ENCODE data around the gene PPL.
"Not testable (repeated sequence)": the region's sequence is repeated elsewhere in the genome, so short reads cannot be mapped to it uniquely, and the experiment has no call there.

The PPL gene

DNA sequence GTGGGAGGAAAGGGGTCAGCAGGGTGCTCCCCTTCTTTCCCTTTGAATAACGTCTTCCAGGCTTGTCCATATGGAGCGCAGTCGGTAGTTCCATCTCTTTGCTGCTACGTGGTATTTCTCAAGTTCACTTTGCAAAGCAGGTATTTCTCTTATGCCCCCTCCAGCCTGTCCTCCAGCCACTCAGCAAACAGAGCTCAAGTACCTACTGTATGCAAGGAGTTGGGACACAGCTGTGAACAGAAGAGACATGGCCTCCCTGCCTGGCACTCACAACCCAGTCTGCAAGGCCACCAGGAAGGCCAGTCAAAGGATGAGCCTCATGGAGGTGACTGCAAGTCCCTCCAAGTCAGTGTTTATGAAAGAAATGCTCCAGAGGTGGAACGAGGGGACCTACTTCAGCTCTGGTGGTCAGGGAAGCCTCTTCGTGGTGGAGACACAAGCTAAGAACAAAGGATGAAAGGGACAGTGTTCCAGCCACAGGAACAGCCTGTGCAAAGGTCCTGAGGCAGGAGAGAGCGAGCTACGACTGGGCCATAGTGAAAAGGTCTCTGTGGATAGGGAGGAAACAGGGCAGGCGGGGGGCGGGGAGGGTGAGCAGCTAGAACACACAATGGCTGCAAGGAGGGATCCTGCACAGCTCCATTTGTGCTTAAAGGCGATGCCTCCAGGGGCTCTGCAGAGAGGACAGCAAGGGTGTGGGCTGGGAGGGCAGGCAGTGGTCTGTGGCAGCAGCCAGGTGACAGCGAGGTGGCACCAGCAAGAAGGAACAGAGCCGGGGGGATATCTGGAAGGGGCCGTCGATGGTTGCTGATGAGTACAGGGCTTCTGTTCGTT is 32.6 kb downstream of the PPL start:
- no peak for DNase-seq

DNA sequence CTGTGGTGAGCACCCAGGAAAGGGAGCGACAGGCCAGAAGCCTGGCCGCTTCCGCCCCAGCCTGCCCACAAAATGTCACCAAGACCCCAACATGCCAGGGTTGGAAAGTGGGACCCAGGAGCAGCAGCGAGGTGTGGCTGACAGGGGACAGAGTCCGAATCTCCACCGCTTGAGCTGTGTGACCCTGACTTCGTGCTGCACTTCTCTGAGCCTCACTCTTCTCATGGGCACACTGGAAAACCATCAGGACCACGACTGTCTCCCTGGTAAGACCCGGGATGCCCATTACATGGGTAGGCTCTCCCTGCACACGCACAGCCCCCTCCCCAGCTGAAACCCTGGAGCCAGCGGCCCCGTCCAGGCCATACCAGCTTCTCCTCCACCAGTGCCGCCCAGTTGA is 34.9 kb downstream of the PPL start:
- DNase-seq = no peak

DNA sequence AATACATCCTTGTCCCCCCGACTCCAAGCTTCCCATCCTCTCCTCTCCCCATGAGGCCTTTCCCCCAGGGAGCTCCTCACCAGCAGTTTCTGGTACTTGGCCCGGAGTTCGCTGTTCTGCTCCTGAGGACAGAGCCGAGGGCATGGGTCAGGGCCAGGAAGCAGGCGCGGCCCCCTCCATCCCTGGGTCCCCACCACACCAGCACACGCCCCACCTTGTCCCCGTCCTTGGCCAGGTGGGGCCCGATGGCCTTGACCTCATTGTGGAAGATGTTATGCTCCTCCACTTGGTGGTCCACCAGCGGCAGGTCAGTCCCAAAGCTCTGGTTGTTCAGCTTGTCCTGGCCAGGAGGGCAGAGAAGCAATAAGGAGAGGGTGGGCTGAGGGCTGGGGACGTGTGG is 36.2 kb downstream of the PPL start:
- no peak for DNase-seq

DNA sequence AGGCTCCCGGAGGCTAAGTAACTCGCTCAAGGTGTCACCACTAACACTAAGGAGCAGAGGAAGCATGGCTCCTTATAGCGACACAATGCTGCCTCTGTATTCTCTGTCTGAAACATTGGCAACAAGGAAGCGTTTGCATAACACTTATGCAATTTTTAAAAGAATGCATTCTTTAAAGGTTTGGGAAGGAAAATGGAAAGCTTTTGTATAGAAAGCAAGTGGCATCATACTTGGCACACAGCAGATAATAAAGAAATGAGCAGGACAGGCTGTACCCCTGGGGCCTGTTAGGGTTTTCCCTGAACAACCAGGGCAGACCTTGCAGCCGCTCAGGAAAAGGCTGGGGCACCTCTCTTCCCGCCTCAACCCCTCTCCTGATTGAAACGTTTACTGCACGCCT is 36.9 kb downstream of the PPL start:
- no peak for DNase-seq

DNA sequence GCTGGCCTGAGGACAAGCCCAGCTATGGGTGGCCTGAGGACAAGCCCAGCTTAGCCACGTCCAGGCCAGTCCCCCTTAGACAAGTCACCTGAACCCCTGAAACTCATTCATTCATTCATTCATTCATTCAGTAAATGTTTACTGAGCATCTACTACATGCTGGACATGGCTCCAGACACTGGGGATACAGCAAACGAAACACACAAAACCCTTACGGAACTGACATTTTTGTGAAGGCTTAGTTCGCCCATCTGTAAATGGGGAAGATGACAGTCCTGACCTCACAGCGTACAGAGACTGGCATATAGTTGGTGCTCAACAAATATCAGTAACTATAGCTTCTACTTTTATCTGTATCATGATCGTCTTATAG is 37.5 kb downstream of the PPL start:
- DNase-seq = no peak

DNA sequence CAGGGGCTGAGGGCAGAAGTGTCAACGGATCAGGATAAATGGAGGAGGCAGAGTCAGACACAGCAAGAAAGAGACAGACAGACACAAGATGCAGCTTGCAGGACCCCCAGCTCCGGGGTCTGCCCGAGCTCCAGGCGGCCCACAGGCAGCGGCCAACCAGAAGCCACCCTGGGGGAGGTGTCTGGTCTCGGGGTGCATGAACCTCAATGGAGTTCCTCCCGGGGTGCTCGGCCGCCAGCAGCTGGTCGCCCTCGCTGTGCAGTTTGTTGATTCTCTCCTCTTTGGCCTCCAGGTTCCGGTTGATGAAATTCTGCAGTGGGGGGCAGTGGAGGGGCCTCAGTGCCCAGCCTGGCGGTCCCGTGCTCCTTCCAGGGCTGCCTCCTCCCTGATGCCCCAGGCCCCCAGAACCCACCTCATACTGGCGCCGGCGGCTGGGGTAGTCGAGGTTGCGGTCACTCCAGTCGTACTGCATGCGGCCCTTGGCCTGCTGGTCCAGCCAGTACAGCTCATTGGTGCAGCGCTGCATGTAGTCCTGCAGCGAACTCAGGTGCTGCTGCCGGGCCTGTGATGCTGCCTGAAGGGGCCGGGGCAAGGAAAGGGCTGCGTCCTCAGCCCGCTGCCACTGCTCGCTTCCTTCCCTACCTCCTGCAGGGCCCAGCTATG is 38.0 kb downstream of the PPL start:
- DNase-seq = no peak

DNA sequence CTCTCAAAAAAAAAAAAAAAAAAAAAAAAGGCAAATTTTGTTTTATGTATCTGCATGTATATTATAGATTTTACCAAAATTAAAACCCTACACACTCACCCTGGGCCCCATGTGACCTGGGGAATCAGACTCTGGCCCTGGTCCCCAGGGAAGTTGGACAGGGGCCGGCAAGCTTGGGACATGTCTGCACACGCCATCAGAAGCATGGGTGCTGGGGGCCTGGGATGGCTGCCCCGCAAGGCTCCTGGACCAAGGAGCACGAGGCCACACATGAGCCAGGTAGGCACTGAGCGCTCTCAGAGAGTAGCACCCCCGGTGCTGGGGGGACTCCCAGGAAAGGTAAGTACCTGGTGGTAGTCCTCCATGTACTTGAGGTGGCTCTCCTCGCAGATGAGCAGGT is 39.6 kb downstream of the PPL start:
- no peak for DNase-seq

DNA sequence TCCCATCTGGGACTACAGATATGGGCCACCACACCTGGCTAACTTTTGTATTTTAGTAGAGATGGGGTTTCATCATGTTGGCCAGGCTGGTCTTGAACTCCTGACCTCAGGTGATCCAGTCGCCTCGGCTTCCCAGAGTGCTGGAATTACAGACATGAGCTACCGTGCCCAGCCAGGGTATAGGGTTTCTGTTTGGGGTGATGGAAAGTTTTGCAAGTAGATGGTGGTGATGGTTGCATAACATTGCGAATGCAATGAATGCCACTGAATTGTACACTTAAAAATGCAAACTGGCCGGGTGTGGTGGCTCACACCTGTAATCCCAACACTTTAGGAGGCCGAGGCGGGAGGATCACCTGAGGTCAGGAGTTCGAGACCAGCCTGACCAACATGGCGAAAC is 40.2 kb downstream of the PPL start:
- DNase-seq = not testable (repeated sequence)

DNA sequence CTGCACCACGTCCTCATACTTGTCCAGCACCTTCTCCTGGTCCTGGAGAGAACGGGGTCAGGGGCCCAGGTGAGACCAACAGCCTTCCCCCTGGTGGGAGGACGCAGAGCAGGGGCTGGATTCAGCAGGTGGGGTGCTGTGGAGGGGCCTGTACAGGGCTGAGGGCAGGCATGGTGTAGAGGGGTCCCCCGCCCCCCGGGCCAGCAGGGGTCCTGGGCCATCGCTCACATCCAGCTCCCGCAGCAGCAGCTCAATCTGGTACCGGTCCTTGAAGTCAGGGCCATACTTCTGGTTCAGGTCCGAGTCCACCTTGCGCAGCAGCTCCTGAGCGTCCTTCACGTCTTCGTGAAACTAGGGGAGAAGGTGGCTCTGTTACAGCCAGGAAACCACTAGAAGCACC is 41.6 kb downstream of the PPL start:
- DNase-seq = no peak

DNA sequence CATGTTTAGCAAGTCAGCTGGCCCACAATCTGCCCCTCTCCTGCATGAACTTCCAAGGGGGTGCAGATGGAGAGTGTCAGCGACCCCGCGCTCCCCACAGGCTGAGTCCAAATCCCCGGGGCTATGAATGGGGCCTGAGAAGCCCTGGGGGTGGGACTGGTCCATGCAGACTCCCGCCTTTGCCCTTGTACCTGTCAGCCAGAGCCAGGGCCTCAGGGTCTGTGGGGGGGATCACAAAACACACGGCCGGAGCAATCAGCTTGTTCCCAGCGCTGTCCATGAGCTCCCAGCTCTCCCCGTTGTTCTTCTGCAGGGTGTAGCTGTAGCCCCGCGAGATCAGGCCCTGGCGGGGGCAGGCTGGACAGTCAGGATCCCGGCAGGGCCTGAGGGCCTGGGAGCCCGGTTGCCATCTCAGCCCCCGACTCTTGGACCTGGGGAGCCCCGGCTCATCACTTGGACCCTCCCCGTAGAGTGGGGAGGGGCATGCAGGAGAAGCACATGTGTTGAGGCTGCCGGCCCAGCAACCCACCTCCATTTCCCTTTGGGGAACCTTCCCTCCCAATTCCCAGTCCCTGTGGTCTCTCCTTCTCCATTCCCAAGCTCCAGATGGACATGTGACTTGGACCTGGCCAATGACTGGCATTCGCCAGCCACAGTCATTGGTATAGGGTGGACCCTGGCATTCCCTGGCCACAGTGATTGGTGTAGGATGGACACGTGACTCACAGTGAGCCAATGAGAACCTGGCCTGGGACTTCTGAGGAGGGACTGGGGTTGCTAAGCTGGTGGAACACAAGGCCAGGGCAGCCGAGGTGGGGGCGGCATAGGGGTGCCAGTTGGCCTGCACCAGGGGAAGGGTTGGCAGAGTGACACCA is 42.4 kb downstream of the PPL start:
- no peak for DNase-seq

DNA sequence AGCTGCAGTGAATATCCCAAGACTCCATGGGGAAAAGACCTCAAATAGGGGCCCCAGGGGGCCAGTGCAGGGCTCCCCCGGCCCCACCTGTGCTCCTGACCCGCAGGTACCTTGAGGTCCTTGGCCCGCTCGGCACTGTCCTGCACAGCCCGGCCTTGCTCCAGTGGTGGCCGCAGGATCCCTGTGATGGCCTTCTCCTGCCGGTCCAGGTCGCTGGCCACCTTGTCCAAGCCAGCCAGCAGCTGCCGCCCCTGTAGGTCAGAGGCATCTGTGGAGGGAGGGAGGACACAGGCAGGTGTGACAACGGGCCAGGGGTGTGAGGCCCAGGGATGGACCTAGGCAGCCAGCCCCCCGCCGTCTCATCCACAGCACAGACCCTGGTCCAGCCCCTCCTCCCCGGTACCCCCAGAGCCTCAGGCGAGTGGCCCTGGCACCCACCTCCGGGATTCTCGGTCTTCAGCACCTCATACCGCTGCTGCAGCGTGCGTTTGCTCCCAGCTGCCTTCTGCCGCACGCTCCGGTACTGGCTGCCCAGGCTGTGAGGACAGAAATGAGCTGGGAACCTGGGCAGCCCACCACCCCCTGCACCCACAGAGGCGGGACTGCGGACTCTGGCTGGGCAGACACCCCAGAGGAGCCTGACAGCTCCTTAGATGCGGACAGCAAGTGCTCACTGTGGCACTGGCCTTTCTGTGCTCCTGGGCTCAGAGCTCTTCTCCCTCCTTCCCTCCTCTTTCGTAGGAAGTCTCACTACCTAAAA is 43.7 kb downstream of the PPL start:
- no peak for DNase-seq

DNA sequence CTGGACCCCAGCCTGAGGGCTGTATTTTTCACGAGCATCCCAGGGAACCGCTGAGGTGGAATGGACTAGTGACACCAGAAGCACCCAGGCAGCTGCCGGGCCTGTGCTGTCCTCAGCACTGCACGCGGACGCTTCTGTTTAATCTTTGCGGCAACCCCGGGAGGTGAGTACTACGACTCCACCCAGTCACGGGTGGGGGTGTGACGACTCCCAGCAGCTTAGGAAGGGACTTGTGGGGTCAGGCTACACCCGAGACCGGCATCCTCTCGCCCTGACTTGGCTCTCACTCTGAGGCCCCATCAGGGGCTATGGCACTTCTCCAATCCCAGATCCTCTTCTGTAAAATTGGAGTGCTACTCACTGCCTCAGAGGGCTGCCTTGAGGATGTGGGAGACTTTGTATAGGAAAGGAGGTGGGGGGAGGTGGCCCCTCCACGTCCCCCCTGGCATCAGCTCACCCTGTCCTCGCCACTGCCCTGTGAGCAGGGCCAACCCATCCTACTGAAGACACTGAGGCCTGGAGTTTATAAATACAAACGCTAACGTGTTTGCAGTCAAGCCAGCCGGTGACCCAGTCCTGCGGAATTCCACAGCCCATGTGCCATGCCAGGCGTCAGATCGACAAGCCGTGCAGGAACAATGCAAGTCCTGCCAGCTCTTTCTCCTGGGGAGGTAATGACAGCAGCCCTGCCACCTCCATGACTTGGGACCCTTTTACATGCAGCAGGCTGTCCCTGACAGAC is 44.4 kb downstream of the PPL start:
- DNase-seq = no peak

DNA sequence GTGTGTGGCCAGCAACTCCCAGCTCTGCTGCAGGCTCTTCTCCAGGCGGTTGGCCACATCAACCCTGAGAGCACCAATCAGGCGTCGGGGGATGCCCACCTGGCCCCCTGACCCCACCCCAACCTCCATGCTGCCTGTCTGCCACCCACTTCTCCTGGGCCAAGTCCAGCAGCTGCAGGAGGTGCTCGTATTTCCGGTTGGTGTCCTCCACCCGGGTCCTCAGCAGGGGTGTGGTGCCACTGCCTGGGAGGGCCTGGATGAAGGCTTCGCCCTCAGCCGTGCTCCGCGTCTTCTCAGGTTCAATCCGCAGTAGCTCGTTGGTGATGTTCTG is 45.1 kb downstream of the PPL start:
- no peak for DNase-seq

DNA sequence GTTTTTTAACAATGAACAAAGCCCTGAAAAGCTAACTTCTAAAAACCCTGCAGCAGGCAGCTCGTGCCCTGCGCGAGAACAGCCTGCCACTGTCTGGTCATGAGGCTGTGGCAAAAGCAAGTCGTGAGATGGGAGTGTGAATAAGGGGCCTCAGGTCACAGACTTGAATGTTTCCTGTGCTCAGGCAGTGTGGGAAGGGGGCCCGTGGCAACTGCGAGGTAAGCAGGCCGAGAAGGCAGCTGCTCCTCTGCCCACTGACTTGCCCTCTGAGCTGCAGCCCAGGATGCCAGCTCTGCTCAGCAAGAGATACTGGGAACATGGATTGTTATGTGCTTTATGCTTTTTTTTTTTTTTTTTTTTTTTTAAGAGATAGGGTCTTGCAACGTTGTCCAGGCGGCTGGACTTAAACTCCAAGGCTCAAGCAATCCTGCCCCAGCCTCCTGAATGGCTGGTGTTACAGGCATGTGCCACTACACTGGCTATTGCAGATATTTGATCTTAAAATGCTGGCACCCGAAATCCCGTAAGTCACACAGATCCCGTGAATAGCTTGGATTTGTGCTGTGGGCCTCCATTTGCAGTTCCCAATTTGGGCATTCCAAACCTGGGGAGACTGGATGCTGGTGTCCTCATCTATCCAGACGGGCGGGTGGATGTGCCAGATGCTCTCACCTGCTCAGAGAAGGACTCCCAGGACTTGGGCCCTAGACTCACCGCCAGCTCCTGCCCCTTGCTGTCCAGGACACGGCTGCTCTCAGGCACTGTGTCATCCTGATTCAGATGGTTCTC is 45.7 kb downstream of the PPL start:
- DNase-seq = no peak

DNA sequence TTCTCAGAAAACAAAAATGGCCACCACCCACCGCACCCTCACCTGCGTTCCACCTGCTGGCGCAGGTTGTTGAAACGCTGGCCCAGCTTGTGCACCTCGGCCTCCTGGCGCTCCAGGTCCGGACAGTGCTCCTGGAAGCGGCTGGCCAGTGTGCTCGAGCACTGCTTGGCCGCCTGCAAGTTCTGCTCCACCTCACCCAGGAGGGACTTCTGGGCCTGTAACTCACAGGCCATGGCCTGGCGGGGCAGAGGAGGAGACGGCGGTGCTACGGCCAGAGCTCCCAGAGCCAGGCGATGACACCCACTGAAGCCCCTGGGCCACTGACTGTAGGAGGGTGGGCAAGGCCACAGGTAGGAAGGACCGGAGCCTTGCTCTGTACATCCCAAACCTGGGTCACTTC is 46.3 kb downstream of the PPL start:
- no peak for DNase-seq

DNA sequence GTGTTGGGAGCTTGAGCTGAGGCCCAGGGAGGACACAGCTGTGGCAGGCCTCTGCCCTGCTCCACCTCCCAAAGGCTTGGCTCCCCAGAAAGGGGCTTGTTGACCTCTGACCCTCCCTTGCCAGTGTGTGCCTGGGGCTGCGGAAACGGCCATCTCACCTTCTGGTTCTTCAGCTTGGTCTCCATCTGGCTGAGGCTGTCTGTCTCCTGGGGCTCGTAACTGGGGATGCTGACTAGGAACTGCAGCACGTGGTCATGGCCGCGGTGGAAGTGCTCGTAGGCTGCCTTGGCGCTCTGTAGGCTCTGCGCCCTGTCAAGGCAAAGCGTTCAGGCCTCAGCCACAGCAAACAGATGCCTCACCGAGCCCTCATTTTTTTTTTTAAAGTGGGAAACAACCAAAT is 46.9 kb downstream of the PPL start:
- DNase-seq = no peak

DNA sequence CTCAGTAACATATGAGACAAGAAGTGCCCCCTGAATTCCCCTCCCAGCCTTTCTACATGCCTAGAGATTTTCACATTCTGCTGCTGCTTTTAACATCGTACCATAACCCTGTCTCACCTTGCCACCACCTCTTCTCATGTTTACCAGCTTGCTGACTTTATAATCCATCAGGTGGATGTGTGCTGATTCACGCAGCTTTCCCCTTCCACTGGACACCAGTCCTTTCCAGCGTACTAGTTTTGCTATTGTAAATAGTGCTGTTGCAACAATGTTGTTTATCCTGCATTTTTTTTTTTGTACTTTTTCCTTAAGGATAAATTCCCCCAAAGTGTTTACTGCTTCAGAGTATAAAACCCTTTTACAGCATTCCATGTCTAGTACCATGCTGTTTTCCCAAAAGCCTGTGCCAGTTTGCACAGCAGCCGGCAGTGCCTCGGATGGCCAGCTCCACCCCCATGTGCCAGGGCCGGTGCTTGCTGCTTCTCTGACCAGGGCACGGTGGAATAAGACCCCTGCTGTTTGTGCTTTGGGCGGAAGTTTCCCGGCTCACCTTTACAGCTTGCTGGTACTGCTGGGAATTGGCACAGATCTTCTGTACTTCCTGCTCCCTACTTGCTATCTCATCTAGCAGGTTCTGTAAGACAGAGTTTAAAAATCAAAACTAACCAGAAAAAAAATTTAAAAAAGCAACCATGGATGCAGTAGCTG is 48.4 kb downstream of the PPL start:
- no peak for DNase-seq

DNA sequence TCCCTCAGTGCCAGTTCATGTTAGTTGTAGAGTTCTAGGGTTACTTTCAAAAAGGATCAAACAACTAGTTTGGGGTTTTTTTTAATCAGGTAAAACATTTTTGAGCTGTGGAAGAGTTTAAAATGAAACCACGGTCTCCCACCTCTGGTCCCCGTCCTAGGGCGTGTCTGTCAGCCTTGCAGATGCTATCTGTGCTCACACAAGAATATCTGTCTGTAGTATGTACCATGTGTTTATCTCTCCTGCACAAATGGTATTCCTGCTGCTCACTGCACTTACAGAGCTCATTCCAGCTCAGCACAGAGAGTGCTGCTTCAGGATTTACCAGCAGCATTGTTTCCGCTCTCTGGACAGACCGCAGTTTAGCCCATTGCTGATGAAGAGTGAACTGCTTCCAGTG is 50.8 kb downstream of the PPL start:
- no peak for DNase-seq

DNA sequence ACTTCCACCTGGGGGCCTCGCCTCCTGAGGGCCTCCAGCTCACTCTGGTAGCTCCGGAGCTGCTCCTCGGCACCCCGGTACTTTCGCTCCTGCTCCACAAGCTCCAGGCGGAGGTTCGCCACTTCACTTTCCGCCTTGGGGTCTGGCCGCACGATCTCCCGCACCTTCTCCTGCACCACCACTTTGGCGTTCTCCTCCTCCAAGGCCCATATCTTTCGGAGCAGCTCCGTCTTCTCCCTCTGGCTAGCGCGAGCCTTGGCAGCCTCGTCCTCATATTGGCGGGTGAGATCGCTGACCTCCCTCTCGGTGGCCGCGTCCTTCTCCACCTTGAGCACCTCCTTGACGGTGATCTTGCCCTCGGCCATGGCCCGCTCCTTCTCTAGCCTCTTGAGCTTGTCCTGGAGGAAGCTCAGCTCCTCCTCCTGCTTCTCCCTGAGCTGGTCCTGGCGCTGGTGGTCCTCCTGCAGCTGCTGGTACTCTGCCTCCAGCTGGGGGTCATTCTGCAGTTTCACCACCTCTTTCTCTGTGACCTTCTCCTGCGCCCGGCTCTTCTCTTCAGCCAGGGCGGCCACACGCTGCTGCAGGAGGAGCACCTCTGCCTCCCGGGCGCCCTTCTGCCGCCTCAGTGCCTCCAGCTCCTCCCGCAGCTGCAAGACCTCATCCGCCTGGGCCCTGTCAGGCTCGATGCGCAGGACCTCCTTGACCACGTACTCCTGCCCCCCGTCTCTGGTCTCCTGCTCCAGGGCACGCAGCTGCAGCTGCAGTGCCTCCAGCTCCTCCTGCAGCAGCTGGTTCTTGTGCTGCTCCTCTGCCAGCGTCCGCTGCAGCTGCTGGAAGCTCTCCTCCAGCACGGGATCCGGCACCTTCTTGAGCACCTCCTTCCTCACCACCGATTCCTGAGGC is 51.7 kb downstream of the PPL start:
- no peak for DNase-seq

DNA sequence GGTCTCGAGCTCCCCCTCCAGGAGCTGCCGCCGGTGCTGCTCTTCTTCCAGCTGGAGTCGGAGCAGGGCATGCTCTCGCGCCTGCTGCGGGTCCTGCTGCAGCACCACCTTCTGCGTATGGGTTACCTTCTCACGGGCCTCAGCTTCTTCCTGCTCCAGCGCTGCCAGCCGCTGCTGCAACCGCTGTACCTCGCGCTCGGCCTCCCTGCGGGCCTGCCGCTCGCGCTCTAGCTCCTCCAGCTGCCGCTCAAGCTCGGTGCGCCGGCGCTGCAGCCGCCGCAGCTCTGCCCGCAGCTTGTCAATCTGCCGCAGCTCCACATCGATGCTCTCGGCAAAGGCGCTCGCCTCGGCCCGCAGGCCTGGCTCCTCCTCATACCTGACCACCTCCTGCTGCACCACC is 52.7 kb downstream of the PPL start:
- no peak for DNase-seq

Measured in central memory CD4-positive, alpha-beta T cell (primary cell).